ENCODE measurements around the gene WNT7B.

WNT7B gene

DNA sequence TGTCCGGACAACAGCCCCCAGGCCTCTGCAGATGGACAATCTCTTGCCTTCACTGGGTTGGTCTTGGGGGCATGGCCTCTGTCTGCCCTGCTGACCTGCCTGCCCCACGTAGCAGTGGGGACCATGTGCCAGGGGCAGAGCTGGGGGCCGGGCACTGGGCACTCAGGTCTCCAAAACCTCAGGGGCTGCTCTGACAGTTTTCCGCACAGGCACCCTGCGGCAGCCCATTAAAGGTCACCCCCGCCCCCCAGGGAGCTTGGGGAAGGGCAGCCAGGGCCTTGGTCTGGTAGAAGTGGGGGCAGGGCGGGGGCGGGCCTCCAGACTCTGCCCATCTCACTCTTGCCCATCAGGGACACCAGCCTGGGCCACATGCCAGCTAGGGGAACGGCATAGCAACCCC is 49.9 kb downstream of the WNT7B start:
- no peak for DNase-seq (ENCODE audit: low spot score)

DNA sequence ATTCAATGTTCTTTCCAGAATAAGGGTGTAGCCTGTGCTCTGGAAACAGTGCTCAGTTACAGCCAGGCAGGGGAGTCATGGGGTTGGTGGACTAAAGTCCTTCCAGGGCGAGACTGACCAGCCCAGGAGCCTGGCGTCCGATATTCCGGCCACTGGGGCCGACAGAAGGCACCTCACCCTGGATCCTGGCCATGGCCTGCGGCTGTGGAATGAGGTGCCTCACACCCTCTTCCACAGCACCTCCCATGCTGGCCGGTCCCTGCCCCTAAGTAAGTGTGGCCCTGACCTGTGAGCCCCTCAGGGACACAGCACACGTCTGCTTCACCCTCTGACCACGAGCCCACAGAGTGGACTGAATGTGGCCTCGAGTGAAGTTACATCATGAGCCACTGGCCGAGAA is 50.5 kb downstream of the WNT7B start:
- no peak for DNase-seq (ENCODE audit: low spot score)

DNA sequence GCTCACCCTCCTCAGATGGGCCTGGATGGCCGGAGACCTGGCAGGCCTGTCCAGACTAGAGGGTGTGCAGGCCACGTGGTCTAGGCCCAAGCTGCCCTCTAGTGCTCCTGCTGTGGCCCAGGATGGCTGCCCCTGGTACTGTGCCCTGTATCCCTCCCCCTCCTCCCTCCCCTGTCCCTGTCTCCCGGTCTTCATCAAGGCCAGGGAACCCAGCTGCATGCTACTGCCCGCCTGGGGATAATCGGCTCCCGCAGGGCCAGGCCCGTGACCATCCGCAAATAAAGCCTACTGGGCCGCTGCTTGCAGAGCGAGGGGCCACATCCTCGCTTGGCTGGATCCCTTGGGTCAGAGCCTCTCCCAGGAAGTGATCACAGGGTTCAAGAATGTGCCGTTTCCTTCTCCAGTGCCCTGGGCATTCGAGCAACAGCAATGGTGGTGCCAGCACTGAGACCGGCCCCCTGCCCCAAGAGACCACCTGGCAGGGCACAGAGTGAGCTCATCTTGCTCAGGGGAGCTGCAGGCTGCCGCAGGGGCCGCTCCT is 51.1 kb downstream of the WNT7B start:
- DNase-seq (ENCODE audit: low spot score) = no peak

DNA sequence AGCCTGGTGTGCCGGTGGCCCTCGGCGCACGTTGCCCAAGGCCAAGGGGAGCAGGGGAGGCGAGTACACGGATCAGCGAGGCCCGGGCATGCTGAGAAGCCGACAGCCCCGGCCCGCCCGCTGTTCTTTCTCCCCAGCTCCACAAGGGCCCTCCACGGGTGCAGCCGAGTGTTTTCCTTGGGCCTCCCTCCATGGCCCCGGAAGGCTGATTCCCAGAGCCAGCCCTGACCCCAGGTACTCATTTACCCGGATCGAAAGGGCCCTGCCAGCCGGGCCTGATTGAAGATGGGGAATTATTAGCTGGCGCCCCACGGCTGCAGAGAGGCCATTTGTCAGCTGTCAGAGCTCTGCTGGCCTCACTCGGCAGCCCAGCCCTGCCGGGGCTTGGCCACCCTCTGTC is 53.1 kb downstream of the WNT7B start:
- no peak for DNase-seq (ENCODE audit: low spot score)

DNA sequence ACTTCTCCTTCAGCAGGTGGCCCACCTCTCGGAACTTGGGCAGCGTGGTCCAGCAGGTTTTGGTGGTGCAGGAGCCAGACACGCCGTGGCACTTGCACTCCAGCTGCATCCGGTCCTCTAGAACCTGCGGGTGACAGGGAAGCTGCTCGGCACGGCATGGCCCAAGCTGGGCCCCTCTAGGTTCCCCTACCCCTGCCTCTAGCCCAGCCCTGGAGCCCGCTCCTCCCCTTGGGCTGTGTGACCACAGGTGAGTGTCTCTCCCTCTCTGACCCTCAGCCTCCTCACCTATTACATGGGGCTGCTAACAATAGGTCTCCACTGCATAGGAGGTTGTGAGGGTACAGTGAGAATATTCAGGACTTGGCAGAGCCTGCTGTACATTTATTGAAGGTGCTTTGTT is 53.8 kb downstream of the WNT7B start:
- DNase-seq (ENCODE audit: low spot score) = no peak

DNA sequence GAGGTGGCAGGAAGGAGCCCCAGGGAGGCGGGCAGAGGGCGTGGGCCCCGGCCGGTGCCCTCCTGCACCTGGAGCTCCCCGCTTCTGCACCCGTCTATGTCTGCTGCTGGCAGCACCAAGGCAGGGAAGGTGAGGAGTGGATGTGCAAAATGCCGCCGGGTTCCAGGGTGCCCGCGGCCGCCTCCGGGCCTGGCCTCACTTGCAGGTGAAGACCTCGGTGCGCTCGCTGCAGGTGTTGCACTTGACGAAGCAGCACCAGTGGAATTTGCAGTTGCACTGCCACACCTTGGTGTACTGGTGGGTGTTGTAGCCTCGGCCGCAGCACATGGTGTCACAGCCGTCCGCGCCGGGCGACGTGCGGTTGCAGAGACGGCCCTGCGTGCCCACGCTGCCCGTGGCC is 54.3 kb downstream of the WNT7B start:
- DNase-seq (ENCODE audit: low spot score) = no peak

DNA sequence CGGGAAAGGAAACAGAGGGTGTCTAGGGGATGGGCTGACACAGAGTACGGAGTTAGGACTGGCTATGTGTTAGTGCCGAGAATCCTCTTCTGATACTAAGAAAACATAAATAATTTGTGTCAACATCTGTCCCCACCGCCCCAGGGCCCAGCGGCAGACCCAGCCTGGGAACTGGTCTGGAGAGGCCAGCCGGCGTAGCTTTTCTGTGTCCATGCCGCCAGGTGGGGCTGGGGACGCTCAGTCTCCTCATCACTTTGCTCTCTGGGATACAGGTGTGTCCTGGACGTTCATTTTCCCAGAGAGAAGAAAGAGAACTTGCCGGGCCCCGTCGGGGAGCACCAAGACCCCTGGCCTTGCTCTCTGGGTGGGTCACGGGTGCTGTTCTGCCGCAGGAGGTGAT is 54.7 kb downstream of the WNT7B start:
- DNase-seq (ENCODE audit: low spot score) = peak; percentile 67

DNA sequence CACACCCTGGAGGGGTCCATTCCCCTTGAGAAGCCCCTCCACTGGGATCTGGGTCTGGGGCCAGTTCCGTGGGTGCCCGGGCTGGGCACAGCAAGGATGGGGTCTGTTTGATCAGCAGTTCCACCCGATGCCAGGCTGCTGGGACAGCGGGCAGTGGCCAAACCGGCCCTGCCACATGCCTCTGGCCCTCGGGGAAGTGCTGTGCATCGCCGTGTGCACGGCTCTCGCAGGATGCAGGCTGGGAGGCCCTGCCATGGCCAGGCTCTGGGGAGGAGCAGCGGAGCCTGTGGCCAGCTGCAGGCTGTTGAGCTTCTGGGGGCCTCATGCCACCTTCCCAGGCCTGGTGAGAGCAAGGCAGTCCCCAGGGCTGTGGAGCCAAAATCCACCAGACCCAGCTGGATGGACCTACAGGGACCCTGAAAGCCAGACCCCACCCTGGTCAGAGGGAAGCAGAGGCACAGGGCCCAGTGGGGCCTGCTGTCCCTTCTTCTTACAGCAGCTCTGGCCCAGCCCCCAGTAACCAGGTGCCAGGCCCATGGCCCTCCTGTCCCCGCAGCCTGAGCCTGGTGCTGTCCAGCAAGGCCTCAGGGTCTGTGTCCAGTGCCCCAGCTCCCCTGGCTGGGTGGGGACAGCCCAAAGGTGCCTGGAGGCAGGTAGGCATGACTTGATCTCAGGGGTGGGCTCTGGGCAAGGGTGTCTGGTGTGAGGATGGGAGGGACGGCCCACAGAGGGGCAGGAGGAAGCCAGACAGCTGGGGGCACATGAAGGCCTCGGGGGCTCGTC is 57.3 kb downstream of the WNT7B start:
- no peak for DNase-seq (ENCODE audit: low spot score)

DNA sequence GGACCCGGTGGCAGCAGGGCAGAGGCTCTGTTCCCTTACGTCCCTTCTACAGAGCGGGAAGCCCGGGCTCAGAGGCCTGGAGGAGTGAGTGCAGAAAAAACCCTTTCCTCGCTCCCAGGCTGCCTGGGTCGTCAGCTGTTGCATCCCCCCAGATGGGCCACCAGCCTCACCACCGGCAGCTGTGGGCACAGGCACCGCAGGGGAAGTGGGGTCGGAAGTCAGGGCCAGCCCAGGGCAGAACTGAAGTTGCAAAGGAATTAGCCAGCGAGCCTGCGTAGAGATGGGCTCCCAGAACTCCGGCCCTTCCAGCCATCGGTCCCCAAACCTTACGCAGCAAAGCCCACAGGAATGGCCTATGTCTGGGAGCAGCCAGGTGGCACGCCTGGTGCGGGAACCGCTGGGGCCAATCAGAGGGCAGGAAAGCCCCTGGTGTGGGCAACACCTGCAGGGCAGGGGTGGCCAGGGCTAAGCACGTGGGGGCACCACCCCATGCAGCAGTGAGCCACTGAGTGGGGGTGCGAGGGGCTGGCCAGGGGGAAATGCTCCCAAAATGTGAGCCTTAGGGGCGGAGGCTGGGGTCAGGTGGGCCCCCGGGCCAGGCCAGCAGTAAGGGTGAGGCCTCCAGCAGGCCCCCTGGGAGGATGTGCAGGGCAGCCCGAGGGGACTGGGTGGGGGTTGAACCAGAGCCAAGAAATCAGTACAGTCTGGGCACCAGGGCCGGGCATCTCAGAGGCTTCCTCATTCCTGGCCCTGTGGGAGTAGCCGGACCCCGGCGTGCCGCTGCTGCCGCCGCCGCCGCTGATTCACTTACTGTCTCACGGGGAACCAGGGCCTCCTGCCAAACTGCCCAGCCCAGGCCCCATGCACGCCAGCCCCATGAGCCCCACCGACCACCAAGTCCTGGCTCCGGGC is 58.2 kb downstream of the WNT7B start:
- no peak for DNase-seq (ENCODE audit: low spot score)

DNA sequence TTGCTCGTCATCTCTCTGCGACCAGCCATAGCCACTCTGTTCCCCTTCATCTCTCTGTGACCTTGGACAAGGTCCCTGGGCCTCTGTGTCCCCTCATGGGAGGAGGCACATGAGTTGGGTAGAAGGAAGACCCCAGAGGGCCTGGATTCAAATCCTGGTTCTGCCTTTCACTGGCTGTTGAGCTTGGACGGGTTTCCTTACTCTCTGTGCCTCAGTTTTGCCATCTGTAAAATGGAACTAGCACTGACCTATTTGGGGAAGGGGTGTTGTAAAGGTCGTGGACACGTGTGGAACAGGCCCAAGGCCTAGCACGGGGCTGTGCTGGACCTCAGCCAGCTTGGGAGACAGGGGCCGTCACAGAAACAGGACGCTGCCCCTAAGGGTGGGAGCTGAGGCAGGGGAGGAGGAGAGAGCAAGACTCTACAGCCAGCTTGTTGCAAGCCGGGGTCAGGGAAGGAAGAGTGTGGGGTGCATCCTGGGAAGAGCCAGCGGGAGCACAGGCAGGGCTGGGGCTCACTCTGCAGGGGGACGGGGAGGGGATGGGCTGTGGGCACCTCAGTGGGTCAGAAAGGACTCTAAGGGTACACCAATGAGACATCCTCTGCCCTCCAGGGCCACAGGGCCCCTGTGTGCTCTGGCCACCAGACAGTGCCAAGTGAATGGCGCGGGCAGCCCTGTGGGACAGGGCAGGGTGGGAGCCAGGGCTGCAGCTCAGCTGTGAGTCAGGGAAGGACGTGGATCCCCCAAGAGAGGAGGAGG is 59.1 kb downstream of the WNT7B start:
- DNase-seq (ENCODE audit: low spot score) = no peak

DNA sequence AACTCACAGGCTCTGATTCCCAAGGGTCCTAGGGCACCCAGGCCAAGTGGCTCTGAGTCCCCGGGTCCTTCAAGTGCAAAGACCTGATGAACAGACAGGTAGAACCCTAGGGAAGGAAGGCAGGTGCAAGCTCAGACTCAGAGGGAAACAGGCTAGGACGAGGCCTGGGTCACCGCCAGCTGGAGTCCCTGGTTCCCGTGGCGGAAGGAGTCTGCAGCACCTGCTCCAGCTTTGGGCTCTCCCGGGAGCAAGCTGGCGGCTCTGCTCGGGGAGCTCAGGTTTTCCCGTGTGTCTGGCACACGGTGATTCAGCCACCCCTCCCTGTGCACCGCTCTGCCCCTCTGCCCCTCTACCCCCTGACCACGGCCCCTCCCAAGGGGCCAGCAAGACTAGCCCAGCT is 59.8 kb downstream of the WNT7B start:
- DNase-seq (ENCODE audit: low spot score) = no peak

DNA sequence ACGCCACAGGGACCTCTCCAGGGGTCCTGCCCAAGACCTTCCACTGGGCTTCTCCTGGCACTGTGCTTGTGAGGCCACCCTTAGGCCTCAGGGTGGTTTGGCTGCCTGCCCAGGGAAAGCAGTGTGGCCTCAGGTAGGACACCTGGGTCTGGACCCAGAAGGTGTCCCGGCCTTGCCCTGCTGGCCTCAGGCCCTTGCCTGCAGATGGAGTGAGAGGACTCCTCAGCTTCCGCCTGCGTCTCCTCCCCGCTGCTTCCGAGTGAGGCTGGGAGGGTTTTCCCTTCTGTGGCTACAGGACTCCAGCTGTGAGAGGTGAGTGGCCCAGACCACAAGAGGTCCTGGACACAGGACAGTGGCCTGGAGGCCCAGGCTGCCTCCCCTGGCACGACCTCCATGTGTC is 60.4 kb downstream of the WNT7B start:
- no peak for DNase-seq (ENCODE audit: low spot score)

DNA sequence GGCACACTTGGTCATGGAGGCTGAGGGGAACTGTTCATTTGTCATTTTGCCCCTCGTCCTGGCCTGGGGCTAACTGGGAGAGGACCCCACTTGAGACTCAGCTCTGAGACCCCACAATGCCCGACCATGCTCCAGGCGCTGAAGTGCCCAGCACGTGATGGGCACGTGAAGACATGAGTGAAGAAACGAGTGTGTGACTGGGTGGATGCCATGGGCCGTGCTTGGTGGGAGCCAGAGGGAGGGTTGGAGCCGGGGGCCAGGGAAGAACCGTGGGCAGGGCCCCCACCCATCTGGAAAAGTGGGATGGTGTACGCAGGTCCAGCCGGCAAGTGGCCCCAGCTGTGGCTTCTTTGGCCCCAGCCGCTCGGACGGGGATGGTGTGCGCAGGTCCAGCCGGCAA is 61.1 kb downstream of the WNT7B start:
- no peak for DNase-seq (ENCODE audit: low spot score)

DNA sequence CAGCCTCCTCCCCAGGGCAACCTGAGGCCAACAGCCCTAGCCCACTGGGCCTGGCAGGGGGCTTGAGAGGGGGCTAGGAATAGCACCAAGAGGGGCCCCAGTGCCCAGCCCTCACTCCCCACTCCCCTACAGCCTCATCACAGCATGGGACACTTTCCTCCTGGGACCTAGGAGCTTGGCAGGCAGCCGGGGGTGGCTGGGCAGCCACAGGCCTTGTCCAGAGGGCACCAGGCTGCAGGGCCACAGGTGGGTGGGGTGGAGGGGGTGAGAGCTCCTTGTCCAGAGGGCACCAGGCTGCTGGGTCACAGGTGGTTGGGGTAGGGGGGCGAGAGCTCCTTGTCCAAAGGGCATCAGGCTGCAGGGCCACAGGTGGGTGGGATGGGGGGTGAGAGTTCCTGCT is 61.8 kb downstream of the WNT7B start:
- DNase-seq (ENCODE audit: low spot score) = no peak

DNA sequence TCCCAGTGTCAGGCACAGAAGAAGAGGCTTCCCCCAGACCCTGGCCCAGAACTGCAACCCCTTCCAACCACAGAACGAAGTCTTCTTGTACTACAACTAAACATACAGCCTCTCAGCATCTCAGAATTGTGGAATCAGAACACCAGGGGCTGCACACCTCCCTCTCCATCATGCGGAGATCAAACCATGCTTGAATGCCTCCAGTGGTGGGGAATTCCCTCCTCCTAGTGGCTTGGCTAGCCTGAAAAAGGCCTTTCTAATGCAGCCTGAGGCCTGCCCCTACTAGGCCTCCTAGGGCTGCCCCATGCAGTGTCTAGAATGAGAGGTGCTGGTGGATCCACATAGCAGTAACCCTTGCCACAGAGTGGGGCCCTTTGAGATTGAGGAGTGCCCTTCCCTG is 62.7 kb downstream of the WNT7B start:
- DNase-seq (ENCODE audit: low spot score) = no peak

DNA sequence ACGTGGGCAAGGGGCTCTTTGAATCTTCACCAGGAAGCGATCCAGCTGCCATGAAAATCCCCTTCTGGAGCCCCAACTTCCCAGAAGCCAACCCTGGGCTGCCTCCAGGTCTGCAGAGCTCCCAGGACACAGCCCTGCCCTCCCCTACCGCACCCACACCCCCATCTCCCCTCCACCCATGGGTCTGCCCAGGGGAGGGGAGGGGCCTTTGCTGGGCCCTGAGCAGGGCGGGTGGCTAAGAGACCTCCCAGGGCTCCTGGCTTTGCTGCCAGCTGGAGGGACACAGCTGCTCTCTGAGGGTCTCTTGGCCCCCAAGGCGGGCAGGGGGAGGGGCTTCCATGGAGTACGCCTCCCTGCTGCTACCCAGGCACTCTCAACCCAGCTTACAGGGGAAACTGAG is 64.1 kb downstream of the WNT7B start:
- DNase-seq (ENCODE audit: low spot score) = no peak

DNA sequence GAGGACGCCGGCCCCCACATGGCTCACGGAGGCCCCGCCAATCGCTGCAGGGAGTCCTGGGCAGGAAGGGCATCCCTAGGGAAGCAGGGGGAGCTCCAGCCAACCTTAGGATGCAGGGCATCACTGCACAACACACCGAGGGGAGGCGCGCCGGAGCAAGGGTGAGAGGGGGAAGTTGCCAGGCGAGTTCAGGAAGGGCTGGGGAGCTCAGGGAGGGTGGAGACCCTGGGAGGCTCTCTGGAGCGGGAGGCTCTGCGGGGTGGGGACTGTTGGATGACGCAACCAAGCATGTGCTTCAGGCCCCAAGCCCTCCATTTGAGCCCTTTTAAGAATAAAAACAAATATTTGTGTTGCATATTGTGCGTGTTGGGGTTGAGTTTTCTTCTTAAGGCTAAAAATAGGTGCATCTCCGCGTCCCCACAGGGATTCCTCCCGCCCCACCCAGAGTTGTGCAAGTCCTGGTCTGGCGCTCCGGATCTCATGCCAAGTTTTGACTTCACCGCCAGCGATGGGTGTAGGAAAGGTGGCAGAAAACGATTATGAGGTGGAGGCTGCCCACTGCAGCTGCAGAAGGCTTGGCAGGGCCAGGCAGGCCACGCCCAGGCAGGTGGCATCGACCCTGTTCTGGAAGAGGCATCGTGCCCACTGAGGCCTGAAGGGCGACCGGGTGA is 65.2 kb downstream of the WNT7B start:
- DNase-seq (ENCODE audit: low spot score) = no peak

DNA sequence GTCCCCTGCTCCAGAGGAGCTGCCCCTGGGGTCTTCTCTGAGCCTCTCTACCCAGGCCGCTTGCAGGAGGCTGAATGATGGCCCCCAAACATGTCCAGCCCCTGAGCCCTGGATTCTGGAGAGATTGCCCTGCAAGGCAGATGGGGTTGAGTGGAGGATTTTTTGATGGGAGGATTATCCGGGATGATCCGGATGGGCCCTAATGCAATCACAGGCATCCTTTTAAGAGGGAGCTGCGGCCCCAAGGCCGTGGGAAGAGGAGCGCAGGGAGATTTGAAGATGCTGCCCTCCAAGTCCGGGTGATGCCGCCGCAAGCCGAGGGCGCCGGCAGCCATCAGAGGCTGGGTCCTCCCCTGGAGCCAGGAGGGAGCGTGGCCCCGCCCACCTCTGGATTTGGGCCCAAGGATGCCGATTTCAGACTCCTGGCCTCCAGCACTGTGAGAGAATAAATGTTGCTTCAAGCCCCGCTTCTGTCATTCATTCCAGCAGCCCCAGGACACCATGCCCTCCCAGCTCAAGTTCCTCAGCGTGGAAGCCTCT is 66.0 kb downstream of the WNT7B start:
- DNase-seq (ENCODE audit: low spot score) = no peak

DNA sequence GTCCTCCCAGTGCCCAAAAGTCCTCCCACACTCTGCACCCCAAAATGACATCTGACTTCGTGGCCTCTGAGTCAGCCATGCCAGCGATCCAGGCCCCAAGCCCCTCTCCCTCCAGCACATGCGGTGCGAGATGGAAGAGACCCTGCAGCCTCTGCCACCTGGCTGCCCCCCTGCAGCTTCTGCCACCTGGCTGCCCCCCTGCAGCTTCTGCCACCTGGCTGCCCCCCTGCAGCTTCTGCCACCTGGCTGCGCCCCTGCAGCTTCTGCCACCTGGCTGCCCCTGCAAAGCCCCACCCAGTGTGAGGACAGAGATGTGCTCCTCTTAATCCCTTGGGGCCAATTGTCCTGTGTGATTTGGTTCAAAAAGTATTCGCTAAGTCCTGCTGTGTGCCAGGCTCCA is 68.0 kb downstream of the WNT7B start:
- no peak for DNase-seq (ENCODE audit: low spot score)

DNA sequence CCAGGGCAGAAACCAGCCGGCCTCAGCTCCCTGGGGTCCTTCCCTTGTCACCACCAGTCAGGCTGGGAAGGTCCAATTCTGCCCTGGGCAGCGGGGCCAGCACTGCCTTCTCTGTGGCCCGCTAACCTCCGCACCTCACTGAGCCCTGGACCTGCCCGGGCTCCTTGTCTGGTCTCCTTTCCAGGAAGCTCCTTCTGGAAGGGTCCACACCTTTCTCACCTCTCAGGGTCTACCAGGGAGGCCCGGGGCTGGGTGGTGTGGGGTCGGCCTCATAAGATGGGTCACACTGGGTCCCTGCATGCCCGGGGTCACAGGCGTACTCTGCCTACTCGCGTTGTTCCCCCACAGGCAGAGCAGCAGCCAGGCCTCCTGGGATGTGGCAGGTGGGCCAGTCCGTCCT is 69.0 kb downstream of the WNT7B start:
- no peak for DNase-seq (ENCODE audit: low spot score)

DNA sequence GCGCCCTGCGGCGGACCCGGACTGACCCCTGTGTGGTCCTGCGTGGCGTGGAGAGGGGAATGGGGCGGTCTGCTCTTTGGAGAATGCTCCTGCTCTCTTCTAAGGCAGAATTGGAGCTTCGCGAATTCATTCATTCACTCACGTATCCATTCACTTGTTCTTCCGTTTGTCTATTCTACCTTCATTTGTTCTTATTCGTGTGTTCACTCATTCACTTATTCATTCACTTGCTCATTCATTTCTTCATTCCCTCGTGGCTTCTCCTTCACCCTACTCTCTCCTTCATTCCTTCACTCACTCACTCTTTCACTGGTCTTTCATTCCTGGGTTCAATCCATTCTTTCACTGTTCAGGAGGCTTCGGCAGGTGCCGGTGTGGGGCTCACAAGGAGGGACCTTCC is 69.6 kb downstream of the WNT7B start:
- no peak for DNase-seq (ENCODE audit: low spot score)

DNA sequence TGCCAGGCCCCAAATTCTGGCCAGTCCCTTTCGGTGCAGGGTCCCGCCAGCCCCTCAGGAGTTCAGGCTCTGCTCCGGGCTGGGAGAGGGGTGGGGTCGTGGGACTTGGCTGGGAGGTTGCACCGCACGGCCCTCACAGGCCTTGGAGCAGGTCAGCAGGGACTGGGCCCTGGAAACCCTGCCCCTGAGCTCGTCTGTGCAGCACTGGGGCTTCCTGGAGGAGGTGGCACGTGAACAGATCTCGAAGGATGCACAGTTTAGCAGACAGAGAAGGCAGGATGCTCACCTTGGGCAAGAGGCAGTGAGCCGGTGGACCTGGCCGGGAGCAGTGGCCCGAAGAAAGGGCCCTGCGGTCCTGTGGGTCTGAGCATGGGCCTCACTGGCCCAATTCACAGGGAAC is 70.0 kb downstream of the WNT7B start:
- no peak for DNase-seq (ENCODE audit: low spot score)
